Fibroblast of lung (primary cell): ENCODE results near the gene DDX50. TPM values are rescaled to one million over a fixed set of nuclear protein-coding genes. Genes with fewer than 3 reads are reported as not detected.

Experiments used
- DNase-seq, 2 donors: peaks; one replicate each; pipeline versions ENCODE4 v3.0.0 to v3.0.0-alpha.2; 2010; ENCODE audit warnings: low read depth in 2 of 2
- H2AFZ ChIP-seq: 2 replicates; pipeline ENCODE4 v1.5.1; 2012; ENCODE audit warnings: low read length, control low read depth, inconsistent platforms
- H3K27ac ChIP-seq: 2 replicates; pipeline ENCODE4 v1.5.1; 2011; ENCODE audit warnings: low read length, control low read depth; ENCODE audit not compliant: insufficient read depth
- H3K27me3 ChIP-seq: 2 replicates; pipeline ENCODE4 v1.5.1; 2011; ENCODE audit warnings: mild to moderate bottlenecking, low read length; ENCODE audit not compliant: control insufficient read depth, insufficient read depth
- H3K36me3 ChIP-seq: 2 replicates; pipeline ENCODE4 v1.5.1; 2011; ENCODE audit warnings: low read length; ENCODE audit not compliant: control insufficient read depth, insufficient read depth
- H3K4me1 ChIP-seq: 2 replicates; pipeline ENCODE4 v1.5.1; 2011; ENCODE audit warnings: low read length; ENCODE audit not compliant: control insufficient read depth, insufficient read depth; ENCODE audit errors: extremely low read depth
- H3K4me2 ChIP-seq: 2 replicates; pipeline ENCODE4 v1.5.1; 2011; ENCODE audit warnings: low read length, control low read depth; ENCODE audit not compliant: insufficient read depth; ENCODE audit errors: extremely low read depth
- H3K4me3 ChIP-seq, 4 experiments: fragments of 200-600 bp in 1 of 4; sonication (generic) in 1 of 4; replicated peaks in 1 of 4; 2 replicates each; pipeline ENCODE4 v1.5.1; 2011 to 2016; ENCODE audit warnings: low read length in 4 of 4, low read depth in 3 of 4, mild to moderate bottlenecking in 3 of 4, control low read depth in 2 of 4, inconsistent platforms in 1 of 4, mixed read lengths in 1 of 4; ENCODE audit not compliant: insufficient read depth in 1 of 4; ENCODE audit errors: control extremely low read depth in 1 of 4
- H3K79me2 ChIP-seq: 2 replicates; pipeline ENCODE4 v1.5.1; 2012; ENCODE audit warnings: mild to moderate bottlenecking, low read length, inconsistent platforms; ENCODE audit not compliant: control insufficient read depth, insufficient read depth
- H3K9ac ChIP-seq: 2 replicates; pipeline ENCODE4 v1.5.1; 2011; ENCODE audit warnings: mild to moderate bottlenecking, low read length, control low read depth; ENCODE audit not compliant: insufficient read depth
- H3K9me3 ChIP-seq: 2 replicates; pipeline ENCODE4 v1.5.1; 2012; ENCODE audit warnings: low read depth, low read length; ENCODE audit not compliant: control insufficient read depth, insufficient read depth
- H4K20me1 ChIP-seq: 2 replicates; pipeline ENCODE4 v1.5.1; 2011; ENCODE audit warnings: low read length; ENCODE audit not compliant: control insufficient read depth, insufficient read depth; ENCODE audit errors: extremely low read depth
- EZH2 ChIP-seq: IDR thresholded peaks from 2 replicates; pipeline ENCODE4 v1.5.1; 2012; ENCODE audit warnings: low read length, control low read depth, mild to moderate bottlenecking; ENCODE audit errors: missing control alignments
- polyA plus RNA-seq, 2 donors: library from polyadenylated mRNA; depleted of rRNA in 1 of 2; stranded (reverse) in 1 of 2; unstranded in 1 of 2; fragments of >200 nt; gene quantifications; 2 replicates each; pipeline ENCODE4 v1.2.1, GENCODE V29; 2011 to 2012; ENCODE audit warnings: missing spikeins in 1 of 2
- total RNA-seq: library from RNA; depleted of rRNA; stranded (reverse); fragments of >200 nt; gene quantifications from 2 replicates; pipeline ENCODE4 v1.2.1, GENCODE V29; 2014
- TF ChIP-seq, protein P1 (sequence below), 2 donors: IDR thresholded peaks in 1 of 2; conservative IDR thresholded peaks in 1 of 2; 1 replicate in 1 of 2; 2 replicates in 1 of 2; pipeline ENCODE4 v1.5.1; 2011 to 2012; ENCODE audit warnings: low read length in 2 of 2, control low read depth in 1 of 2, inconsistent platforms in 1 of 2, low read depth in 1 of 2, mild to moderate bottlenecking in 1 of 2

Gene DDX50
- total and polyA plus RNA-seq, 2 donors (not counting 1 experiment from before 2014, with no cell fraction given), result 48.6 to 69.7 TPM

DNA sequence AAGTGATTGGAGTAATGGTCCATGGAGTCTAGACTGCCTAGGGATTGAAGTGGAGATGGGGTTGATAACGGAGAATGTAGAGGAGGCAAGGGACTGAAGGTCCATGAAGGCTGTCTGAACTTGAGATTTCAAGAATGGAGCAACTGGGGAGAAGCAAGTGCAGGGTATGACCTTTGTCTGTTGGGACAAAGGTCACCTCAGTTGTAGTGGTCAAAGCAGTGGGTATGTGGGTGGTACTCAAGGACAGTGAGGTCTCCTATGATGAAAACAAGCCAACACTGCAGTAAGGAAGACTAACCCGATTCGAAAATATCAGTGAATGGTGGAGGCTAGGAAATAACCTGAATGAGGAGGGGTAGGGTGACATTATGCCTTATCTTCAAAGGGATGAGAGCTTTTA is 49.5 kb downstream of the DDX50 start:
- no peaks in the 10 kb centered on the region for H3K9me3 ChIP-seq
- H3K9ac ChIP-seq, result no peak overlapping the region
- H4K20me1 ChIP-seq, result no peaks in the 10 kb centered on the region
- peaks cover 3% of the 10 kb centered on the region for H3K36me3 ChIP-seq
- no peak overlapping the region for H3K27ac ChIP-seq
- DNase-seq, result no peak
- H3K4me3 ChIP-seq, result no peak overlapping the region
- no peaks in the 10 kb centered on the region for H3K4me1 ChIP-seq
- no peaks in the 10 kb centered on the region for H3K27me3 ChIP-seq
- H3K79me2 ChIP-seq, result no peaks in the 10 kb centered on the region
- H2AFZ ChIP-seq, result no peak overlapping the region
- no peak overlapping the region for H3K4me2 ChIP-seq
- TF ChIP-seq, protein P1, sequence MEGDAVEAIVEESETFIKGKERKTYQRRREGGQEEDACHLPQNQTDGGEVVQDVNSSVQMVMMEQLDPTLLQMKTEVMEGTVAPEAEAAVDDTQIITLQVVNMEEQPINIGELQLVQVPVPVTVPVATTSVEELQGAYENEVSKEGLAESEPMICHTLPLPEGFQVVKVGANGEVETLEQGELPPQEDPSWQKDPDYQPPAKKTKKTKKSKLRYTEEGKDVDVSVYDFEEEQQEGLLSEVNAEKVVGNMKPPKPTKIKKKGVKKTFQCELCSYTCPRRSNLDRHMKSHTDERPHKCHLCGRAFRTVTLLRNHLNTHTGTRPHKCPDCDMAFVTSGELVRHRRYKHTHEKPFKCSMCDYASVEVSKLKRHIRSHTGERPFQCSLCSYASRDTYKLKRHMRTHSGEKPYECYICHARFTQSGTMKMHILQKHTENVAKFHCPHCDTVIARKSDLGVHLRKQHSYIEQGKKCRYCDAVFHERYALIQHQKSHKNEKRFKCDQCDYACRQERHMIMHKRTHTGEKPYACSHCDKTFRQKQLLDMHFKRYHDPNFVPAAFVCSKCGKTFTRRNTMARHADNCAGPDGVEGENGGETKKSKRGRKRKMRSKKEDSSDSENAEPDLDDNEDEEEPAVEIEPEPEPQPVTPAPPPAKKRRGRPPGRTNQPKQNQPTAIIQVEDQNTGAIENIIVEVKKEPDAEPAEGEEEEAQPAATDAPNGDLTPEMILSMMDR (conservative IDR thresholded peaks at IDR 0.05 in 1 of 2, IDR thresholded peaks at IDR 0.05 in 1 of 2; ENCODE audit: low read depth in 1 of 2, low read length in 2 of 2), result no peak
- no peak for TF ChIP-seq EZH2

DNA sequence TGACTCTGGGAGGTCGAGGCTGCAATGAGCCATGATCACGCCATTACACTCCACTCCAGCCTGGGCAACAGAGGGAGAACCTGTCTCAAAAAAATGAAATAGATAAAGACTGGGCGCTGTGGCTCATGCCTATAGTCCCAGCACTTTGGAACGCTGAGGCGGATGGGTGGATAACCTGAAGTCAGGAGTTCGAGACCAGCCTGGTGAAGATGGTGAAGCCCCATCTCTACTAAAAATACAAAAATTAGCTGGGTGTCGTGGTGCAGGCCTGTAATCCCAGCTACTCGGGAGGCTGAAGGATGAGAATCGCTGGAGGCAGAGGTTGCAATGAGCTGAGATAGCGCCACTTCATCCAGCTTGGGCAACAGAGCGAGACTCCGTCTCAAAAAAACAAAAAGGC is 53.8 kb downstream of the DDX50 start:
- Histone ChIP-seq H3K9me3 (no peaks in the 10 kb centered on the region), H3K27me3 (no peaks in the 10 kb centered on the region), H3K79me2 (peaks cover 37% of the 10 kb centered on the region), H3K27ac (no peak overlapping the region), H4K20me1 (no peaks in the 10 kb centered on the region), H3K4me3 (peak overlapping the region in 1 of 4 experiments; percentile 99), H2AFZ (no peak overlapping the region), H3K36me3 (peaks cover under 1% of the 10 kb centered on the region), H3K4me2 (peak overlapping the region; percentile 88), H3K9ac (no peak overlapping the region), H3K4me1 (no peaks in the 10 kb centered on the region)
- TF ChIP-seq, protein P1 (conservative IDR thresholded peaks at IDR 0.05 in 1 of 2, IDR thresholded peaks at IDR 0.05 in 1 of 2; ENCODE audit: low read depth in 1 of 2, low read length in 2 of 2), result no peak
- no peak for TF ChIP-seq EZH2
- DNase-seq, result no peak

DNA sequence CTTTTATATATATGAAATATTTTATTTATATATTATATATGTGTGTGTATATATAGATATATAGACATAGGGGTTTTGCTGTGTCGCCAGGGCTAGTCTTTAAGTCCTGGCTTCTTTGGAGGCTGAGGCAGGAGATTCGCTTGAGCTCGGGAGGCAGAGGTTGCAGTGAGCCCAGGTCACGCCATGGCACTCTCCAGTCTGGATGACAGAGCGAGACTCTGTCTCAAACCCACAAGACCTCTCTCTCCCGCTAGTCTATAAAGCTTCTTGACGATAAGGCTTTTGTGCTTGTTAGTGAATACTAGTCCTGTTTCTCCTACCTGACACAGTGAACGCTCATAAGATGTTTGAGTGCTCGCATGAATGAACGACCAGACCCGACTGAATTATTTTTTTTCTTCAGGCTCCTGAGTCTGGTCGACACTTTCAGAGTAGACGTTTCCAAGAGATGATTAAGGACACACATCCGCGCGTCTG is 54.3 kb downstream of the DDX50 start:
- Histone ChIP-seq H3K4me3 (peak overlapping the region; percentile 83 to 99 (median 96)), H3K27ac (peak overlapping the region; percentile 98), H3K4me1 (no peaks in the 10 kb centered on the region), H3K9ac (peak overlapping the region; percentile 96), H3K79me2 (peaks cover 42% of the 10 kb centered on the region), H3K9me3 (no peaks in the 10 kb centered on the region), H3K36me3 (peaks cover 2% of the 10 kb centered on the region), H4K20me1 (peaks cover 3% of the 10 kb centered on the region), H3K4me2 (peak overlapping the region; percentile 88), H3K27me3 (no peaks in the 10 kb centered on the region), H2AFZ (peak overlapping the region; percentile 96)
- TF ChIP-seq, protein P1 (conservative IDR thresholded peaks at IDR 0.05 in 1 of 2, IDR thresholded peaks at IDR 0.05 in 1 of 2; ENCODE audit: low read depth in 1 of 2, low read length in 2 of 2), result no peak
- no peak for TF ChIP-seq EZH2
- no peak for DNase-seq
